HAP-1 (cell line): ENCODE measurements around the gene COL4A1.

ENCODE experiments used
- DNase-seq, 2 experiments: peaks; one replicate each; pipeline ENCODE4 v3.0.0-alpha.2; 2016 to 2020; ENCODE audit warnings: low spot score in 2 of 2
- H3K27me3 ChIP-seq: fragments of 250-450 bp; sonication (Bioruptor Pico); 2 replicates; pipeline ENCODE4 v1.5.1; 2020; ENCODE audit warnings: low read depth, mild to moderate bottlenecking, moderate library complexity
- H3K36me3 ChIP-seq: fragments of 250-450 bp; sonication (Bioruptor Pico); replicated peaks from 2 replicates; pipeline ENCODE4 v1.5.1; 2020; ENCODE audit warnings: mild to moderate bottlenecking
- H3K4me1 ChIP-seq: fragments of 250-450 bp; sonication (Bioruptor Pico); 2 replicates; pipeline ENCODE4 v1.5.1; 2020; ENCODE audit warnings: mild to moderate bottlenecking
- H3K4me3 ChIP-seq: fragments of 250-450 bp; sonication (Bioruptor Pico); 2 replicates; pipeline ENCODE4 v1.5.1; 2020; ENCODE audit warnings: mild to moderate bottlenecking, moderate library complexity
- H3K9me3 ChIP-seq: fragments of 250-450 bp; sonication (Bioruptor Pico); 2 replicates; pipeline ENCODE4 v1.5.1; 2020; ENCODE audit warnings: mild to moderate bottlenecking, moderate library complexity
- in situ Hi-C: fragments of 300-500 bp; cut with MboI; formaldehyde crosslinking; loops from 3 replicates; pipeline ENCODE4 v1.14.3; 2020; ENCODE audit warnings: low sequenced_read_pairs, inconsistent platforms, mixed read lengths

The COL4A1 gene

DNA sequence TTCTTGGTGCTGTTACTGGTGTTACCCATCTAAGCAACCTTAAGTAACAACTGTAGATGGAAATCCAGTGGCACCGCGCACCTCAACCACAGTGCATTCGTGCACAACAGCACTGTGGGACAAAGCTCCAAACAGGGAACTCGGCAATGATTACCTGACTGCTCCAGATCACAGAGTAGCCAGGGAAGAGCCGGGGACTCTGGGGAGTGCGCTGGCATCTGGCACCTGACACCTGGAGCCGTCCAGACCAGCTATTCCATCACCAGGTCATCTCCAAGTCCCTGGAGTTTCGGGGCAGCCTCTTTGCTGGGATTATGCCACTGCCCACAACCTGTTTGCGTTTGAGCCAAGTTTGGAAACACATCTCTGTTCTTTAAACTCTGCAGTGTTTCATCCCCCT is 62.0 kb downstream of the COL4A1 start:
- Histone ChIP-seq H3K27me3 (no peaks in the 10 kb centered on the region), H3K4me1 (no peaks in the 10 kb centered on the region), H3K9me3 (no peaks in the 10 kb centered on the region), H3K36me3 (no peaks in the 10 kb centered on the region), H3K4me3 (no peak overlapping the region)
- in situ Hi-C loops: no loop called here
- no peak for DNase-seq

DNA sequence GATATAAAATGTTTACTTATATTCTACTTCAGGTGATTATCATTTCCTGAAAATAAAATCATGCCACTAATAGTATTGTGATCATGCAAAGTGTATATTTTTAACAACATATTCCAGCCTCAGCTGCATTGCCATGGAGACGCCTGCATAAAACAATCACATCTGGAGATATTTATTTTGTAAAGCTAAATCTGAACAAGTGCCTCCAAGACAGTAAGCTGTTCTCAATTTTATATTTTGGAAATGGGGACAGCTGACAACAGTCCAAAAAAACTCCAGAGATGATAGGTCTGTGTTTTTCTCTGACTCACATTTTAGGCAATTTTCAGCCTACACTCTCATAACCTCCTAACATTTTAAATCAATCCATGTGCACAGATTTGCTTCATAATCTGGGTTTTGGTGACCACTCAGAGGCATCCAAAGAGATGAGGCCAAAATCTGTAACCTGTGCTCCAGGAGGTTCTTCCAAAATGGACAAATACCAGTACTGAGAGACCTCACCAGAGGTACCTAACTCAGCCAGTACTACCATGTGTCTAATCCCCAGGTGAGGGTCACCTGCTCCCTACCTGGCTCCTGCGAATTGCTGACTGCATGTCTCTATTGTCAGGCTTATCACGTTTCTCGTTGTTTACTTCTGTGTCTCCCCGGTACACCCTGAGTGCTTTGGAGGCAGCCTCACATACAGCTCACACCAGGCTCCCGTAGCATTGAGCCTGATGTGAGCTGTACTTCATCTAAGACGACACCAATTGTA is 62.7 kb downstream of the COL4A1 start:
- Histone ChIP-seq H3K9me3 (no peaks in the 10 kb centered on the region), H3K4me1 (no peaks in the 10 kb centered on the region), H3K27me3 (no peaks in the 10 kb centered on the region; the same call in 1 of the 2 replicates), H3K36me3 (no peaks in the 10 kb centered on the region), H3K4me3 (no peak overlapping the region)
- in situ Hi-C loops: no loop called here
- DNase-seq: no peak

DNA sequence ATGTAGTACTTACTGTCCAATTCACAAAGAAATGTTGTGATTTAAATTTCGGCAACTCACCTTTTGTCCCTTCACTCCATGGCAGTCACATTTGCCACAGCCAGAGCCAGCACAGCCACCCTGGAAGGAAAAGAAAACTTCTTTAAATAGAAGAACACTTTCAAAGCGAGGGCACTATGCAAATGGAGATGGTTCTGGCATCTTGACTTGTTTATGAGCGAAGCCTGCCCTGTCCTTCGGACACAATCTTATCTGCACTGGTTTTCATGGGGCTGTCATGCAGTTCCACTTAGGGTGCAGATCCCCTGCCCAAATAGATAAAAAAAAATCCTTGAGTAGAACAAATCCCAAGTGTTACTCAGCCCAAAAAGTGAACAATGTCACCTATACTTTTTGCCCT is 64.3 kb downstream of the COL4A1 start:
- Histone ChIP-seq H3K4me1 (no peaks in the 10 kb centered on the region), H3K4me3 (no peak overlapping the region), H3K27me3 (no peaks in the 10 kb centered on the region; the same call in none of the 2 replicates), H3K9me3 (no peaks in the 10 kb centered on the region), H3K36me3 (no peaks in the 10 kb centered on the region)
- no peak for DNase-seq
- in situ Hi-C loops: no loop called here

DNA sequence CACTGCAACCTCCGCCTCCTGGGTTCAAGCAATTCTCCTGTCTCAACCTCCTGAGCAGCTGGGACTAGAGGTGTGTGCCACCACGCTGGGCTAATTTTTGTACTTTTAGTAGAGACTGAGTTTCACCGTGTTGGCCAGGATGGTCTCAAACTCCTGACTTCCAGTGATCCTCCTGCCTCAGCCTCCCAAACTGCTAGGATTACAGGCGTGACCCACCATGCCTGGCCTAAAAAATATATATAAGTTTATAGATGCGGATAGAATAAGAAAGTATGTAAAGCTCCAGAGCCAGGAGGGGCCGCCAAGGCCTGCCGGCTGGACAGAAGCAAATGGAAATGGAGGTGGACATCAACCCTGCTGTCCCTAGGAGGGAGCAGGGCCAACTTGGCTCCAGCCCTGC is 66.0 kb downstream of the COL4A1 start:
- Histone ChIP-seq H3K4me3 (no peak overlapping the region), H3K4me1 (no peaks in the 10 kb centered on the region), H3K36me3 (no peaks in the 10 kb centered on the region), H3K27me3 (no peaks in the 10 kb centered on the region; the same call in none of the 2 replicates), H3K9me3 (no peaks in the 10 kb centered on the region)
- DNase-seq: no peak
- in situ Hi-C loops: no loop called here

GRCh38 chr13:110240352-110240751 is 66.6 kb downstream of the COL4A1 start:
- Histone ChIP-seq H3K4me3 (no peak overlapping the region), H3K27me3 (no peaks in the 10 kb centered on the region; the same call in none of the 2 replicates), H3K36me3 (no peaks in the 10 kb centered on the region), H3K9me3 (no peaks in the 10 kb centered on the region), H3K4me1 (no peaks in the 10 kb centered on the region)
- in situ Hi-C loops: no loop called here
- DNase-seq: no peak

- no peak overlapping the region for H3K4me3 ChIP-seq
- DNase-seq: no peak
- no peaks in the 10 kb centered on the region; the same call in none of the 2 replicates for H3K27me3 ChIP-seq
- no peaks in the 10 kb centered on the region for H3K4me1 ChIP-seq
- H3K9me3 ChIP-seq: no peaks in the 10 kb centered on the region
- no peaks in the 10 kb centered on the region for H3K36me3 ChIP-seq
- in situ Hi-C loops: no loop called here
Measured at GRCh38 chr13:110239280-110240125, 67.5 kb downstream of the COL4A1 start.

- Histone ChIP-seq H3K36me3 (no peaks in the 10 kb centered on the region), H3K4me3 (no peak overlapping the region), H3K4me1 (no peaks in the 10 kb centered on the region), H3K9me3 (no peaks in the 10 kb centered on the region), H3K27me3 (peaks cover under 1% of the 10 kb centered on the region)
- no peak for DNase-seq
- in situ Hi-C loops: no loop called here
Measured at GRCh38 chr13:110238818-110239195, 68.2 kb downstream of the COL4A1 start.

GRCh38 chr13:110237875-110238817 is 68.8 kb downstream of the COL4A1 start:
- DNase-seq: no peak
- H3K36me3 ChIP-seq: no peaks in the 10 kb centered on the region
- peaks cover 4% of the 10 kb centered on the region for H3K27me3 ChIP-seq
- H3K9me3 ChIP-seq: no peaks in the 10 kb centered on the region
- no peaks in the 10 kb centered on the region for H3K4me1 ChIP-seq
- H3K4me3 ChIP-seq: no peak overlapping the region
- in situ Hi-C loops: no loop called here

DNA sequence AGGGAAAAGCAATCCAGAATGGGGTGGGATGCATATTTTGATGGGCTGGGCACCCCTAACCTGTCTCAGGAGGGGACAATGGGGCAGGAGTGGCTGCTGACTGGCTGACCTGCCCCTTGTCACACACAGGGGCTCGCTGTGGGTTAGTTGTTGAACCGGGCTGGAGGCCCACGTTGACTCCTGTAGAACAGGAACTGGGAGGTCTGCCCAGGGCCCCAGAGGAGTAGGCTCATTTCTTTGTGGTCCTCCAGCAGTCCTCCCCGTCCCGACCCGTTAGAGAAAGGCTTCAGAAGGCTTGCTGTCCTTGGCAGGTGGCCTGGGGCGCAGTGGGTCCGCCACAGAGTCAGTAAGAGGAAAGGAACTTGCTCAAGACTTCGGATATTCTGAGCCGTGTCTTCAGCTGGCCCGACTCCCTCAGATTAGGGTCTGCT is 70.1 kb downstream of the COL4A1 start:
- DNase-seq: no peak
- Histone ChIP-seq H3K9me3 (no peaks in the 10 kb centered on the region), H3K36me3 (no peaks in the 10 kb centered on the region), H3K27me3 (peaks cover 7% of the 10 kb centered on the region), H3K4me3 (no peak overlapping the region), H3K4me1 (no peaks in the 10 kb centered on the region)
- in situ Hi-C loops: no loop called here

GRCh38 chr13:110236431-110236830 is 70.5 kb downstream of the COL4A1 start:
- H3K4me1 ChIP-seq: no peaks in the 10 kb centered on the region
- no peaks in the 10 kb centered on the region for H3K9me3 ChIP-seq
- H3K27me3 ChIP-seq: peaks cover 7% of the 10 kb centered on the region
- no peaks in the 10 kb centered on the region for H3K36me3 ChIP-seq
- no peak overlapping the region for H3K4me3 ChIP-seq
- in situ Hi-C loops: no loop called here
- no peak for DNase-seq

DNA sequence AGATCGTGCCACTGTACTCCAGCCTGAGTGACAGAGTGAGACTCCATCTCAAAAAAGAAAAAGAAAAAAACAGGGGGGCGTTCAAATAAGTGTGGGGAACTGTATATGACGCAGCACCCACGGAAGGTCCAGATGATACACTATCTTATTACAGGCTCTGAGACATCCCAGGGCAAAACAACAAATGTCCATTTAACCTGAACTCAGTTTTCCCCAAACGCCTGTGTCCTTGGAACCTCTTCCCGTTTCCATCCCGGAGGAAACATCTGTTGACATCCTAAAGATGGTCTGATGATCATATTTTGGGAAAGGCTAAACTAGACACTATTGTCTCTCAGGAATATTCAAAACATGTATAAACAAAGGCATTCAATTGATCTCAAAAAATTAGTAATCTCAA is 72.4 kb downstream of the COL4A1 start:
- H3K36me3 ChIP-seq: no peaks in the 10 kb centered on the region
- H3K9me3 ChIP-seq: no peaks in the 10 kb centered on the region
- no peaks in the 10 kb centered on the region for H3K4me1 ChIP-seq
- in situ Hi-C loops: no loop called here
- no peak overlapping the region for H3K4me3 ChIP-seq
- peaks cover 9% of the 10 kb centered on the region for H3K27me3 ChIP-seq
- no peak for DNase-seq

GRCh38 chr13:110233951-110234280 is 73.0 kb downstream of the COL4A1 start:
- no peak overlapping the region for H3K4me3 ChIP-seq
- no peaks in the 10 kb centered on the region for H3K36me3 ChIP-seq
- H3K4me1 ChIP-seq: no peaks in the 10 kb centered on the region
- peaks cover 9% of the 10 kb centered on the region for H3K27me3 ChIP-seq
- in situ Hi-C loops: no loop called here
- DNase-seq: no peak
- H3K9me3 ChIP-seq: no peaks in the 10 kb centered on the region

GRCh38 chr13:110233181-110233950 is 73.6 kb downstream of the COL4A1 start:
- DNase-seq: no peak
- no peaks in the 10 kb centered on the region for H3K36me3 ChIP-seq
- H3K4me1 ChIP-seq: no peaks in the 10 kb centered on the region
- H3K27me3 ChIP-seq: peaks cover 9% of the 10 kb centered on the region
- in situ Hi-C loops: no loop called here
- no peaks in the 10 kb centered on the region for H3K9me3 ChIP-seq
- H3K4me3 ChIP-seq: no peak overlapping the region
